Measurements from ENCODE around the gene CNIH1. TPM values are rescaled to one million over a fixed set of nuclear protein-coding genes. Genes with fewer than 3 reads are reported as not detected.
"Not testable (repeated sequence)": the region's sequence is repeated elsewhere in the genome, so short reads cannot be mapped to it uniquely, and the experiment has no call there.

Gene CNIH1
- total RNA-seq, 3 donors from 2014 or later, result 99.9 to 115 (median 101) TPM

DNA sequence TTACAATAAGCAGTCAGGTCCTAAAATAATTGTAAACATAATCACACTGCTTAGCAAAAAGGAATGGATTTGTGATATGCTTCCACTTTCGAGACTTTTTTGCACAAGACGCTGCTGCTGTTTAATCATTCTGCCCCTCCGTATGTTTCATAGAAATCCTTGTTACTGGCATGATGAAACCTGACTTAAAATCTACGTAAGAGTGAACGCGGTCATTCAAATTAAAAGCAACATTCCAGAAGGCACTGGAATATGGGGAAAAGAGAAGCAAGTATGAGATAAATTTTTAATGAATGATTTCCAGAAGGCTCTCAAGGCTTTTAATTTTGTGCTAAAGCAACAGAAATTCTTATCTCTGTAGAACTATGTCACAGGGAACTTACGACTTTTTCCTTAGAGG lies 1.1 kb downstream of the CNIH1 start:
- Histone ChIP-seq H3K36me3 (ENCODE audit: low read depth) (no peaks in the 10 kb centered on the region), H3K4me1 (ENCODE audit: low read depth) (peaks cover 14% of the 10 kb centered on the region), H3K4me3 (no peak overlapping the region), H3K9me3 (no peaks in the 10 kb centered on the region)
- intact Hi-C loops (cut with DNase I, micrococcal nuclease), result no loop called here
- ATAC-seq (no peak), DNase-seq (no peak)
- TF ChIP-seq, protein P1, sequence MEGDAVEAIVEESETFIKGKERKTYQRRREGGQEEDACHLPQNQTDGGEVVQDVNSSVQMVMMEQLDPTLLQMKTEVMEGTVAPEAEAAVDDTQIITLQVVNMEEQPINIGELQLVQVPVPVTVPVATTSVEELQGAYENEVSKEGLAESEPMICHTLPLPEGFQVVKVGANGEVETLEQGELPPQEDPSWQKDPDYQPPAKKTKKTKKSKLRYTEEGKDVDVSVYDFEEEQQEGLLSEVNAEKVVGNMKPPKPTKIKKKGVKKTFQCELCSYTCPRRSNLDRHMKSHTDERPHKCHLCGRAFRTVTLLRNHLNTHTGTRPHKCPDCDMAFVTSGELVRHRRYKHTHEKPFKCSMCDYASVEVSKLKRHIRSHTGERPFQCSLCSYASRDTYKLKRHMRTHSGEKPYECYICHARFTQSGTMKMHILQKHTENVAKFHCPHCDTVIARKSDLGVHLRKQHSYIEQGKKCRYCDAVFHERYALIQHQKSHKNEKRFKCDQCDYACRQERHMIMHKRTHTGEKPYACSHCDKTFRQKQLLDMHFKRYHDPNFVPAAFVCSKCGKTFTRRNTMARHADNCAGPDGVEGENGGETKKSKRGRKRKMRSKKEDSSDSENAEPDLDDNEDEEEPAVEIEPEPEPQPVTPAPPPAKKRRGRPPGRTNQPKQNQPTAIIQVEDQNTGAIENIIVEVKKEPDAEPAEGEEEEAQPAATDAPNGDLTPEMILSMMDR (IDR thresholded peaks at IDR 0.05), result no peak

DNA sequence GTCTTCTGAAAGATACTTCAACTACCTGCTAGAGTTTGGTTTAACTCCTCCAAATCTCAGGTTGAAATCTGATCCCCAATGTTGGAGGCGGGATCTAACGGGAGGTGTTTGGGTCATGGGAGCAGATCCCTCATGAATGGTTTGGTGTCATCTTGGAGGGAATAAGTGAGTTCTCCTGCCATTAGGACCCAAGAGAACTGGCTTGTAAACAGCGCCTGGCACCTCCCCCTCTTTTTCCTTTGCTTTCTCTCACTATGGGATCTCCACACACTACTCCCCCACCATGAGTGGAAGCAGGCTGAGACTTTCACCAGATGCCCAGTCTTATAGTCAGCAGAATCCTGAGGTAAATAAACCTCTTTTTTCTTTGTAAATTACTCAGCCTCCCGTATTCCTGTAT lies 2.5 kb downstream of the CNIH1 start:
- H3K36me3 ChIP-seq (ENCODE audit: low read depth), result no peaks in the 10 kb centered on the region
- H3K4me3 ChIP-seq, result no peak overlapping the region
- intact Hi-C loops (cut with DNase I, micrococcal nuclease), result no loop called here
- H3K9me3 ChIP-seq, result no peaks in the 10 kb centered on the region
- ATAC-seq, result no peak
- TF ChIP-seq, protein P1 (IDR thresholded peaks at IDR 0.05), result no peak
- H3K4me1 ChIP-seq (ENCODE audit: low read depth), result peaks cover 14% of the 10 kb centered on the region
- no peak for DNase-seq

DNA sequence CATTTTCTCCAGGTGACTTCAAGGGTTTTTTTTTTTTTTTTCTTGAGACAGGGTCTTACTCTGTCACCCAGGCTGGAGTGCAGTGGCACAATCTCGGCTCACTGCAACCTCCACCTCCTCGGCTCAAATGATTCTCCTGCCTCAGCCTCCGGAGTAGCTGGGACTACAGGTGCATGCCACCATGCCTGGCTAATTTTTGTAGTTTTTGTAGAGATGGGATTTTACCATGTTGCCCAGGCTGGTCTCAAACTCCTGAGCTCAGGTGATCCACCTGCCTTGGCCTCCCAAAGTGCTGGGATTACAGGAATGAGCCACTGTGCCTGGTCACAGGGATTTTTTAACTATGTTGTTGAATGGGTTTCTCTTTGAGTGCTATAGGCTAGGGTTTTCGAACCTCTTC lies 3.2 kb downstream of the CNIH1 start:
- H3K36me3 ChIP-seq (ENCODE audit: low read depth); H3K4me3 ChIP-seq; DNase-seq; H3K9me3 ChIP-seq; intact Hi-C loops (cut with DNase I, micrococcal nuclease); ATAC-seq: not testable (repeated sequence)
- H3K4me1 ChIP-seq (ENCODE audit: low read depth), result peaks cover 14% of the 10 kb centered on the region

DNA sequence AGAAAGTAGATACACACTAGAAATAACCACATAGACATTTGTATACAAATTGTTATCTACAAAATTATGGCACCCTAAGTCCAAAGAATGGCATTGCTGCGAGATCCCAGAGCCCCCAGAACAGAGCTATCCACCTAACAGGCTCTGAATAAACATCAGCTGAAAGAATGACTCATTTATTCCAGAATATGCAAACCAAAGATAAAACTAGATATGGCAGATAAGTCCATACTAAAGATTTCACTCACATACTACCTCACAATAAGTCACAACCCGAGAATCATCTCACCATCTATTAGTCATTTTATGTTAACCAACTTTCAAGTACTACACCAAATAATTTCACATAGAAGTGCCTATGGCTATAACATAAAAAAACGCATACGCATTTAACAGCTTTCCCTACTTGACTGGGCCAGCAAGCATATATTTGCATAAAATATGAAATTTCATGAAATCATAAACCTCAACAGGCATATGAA lies 5.6 kb downstream of the CNIH1 start:
- intact Hi-C loops (cut with DNase I, micrococcal nuclease), result no loop called here
- Histone ChIP-seq H3K9me3 (no peaks in the 10 kb centered on the region), H3K4me3 (no peak overlapping the region), H3K4me1 (ENCODE audit: low read depth) (peaks cover 6% of the 10 kb centered on the region), H3K36me3 (ENCODE audit: low read depth) (no peaks in the 10 kb centered on the region)
- TF ChIP-seq, protein P1 (IDR thresholded peaks at IDR 0.05), result no peak
- DNase-seq (no peak), ATAC-seq (no peak)

DNA sequence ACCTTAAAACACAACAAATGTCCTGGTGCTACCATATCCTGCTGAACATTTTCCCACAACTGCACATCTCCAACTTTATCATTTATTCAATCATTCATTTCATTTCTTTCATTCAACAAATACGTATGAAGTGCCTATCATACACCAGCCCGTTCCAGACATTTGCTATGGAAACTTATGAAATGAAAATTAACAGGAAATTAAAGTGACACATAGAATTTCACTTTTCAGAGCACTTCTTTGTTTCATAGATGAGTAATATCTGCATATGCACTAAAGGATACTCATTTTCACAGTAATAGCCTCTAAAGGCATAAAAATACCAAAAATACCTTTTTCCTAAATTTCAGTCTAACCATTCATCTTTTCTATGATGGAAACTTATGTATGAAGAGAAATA lies 12.6 kb downstream of the CNIH1 start:
- Histone ChIP-seq H3K9me3 (no peaks in the 10 kb centered on the region), H3K4me1 (ENCODE audit: low read depth) (peaks cover 12% of the 10 kb centered on the region), H3K4me3 (no peak overlapping the region), H3K36me3 (ENCODE audit: low read depth) (no peaks in the 10 kb centered on the region)
- intact Hi-C loops (cut with DNase I, micrococcal nuclease), result no loop called here
- TF ChIP-seq, protein P1 (IDR thresholded peaks at IDR 0.05), result no peak
- DNase-seq (no peak), ATAC-seq (no peak)

DNA sequence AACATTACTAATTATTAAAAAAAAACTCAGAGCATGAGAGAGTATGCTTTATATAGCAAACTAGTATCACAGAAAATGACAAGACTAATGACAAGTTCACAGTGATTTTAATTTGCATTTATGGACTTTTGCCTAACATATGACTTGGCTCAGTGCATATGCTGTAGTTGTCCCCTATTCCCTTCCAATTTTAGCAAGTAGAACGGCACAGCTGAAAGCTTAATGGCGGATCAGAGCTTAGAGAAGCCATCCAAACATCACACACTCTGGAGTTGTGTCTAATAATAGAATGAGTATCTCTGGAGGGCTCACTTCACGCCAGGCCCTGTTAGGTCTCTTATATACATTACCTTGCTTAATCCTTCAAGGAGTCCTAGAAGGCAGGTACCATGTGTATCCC lies 13.3 kb downstream of the CNIH1 start:
- no peak overlapping the region for H3K4me3 ChIP-seq
- no peaks in the 10 kb centered on the region for H3K9me3 ChIP-seq
- TF ChIP-seq, protein P1 (IDR thresholded peaks at IDR 0.05), result no peak
- no peaks in the 10 kb centered on the region for H3K36me3 ChIP-seq (ENCODE audit: low read depth)
- DNase-seq, result no peak
- peaks cover 12% of the 10 kb centered on the region for H3K4me1 ChIP-seq (ENCODE audit: low read depth)
- intact Hi-C loops (cut with DNase I, micrococcal nuclease), result no loop called here
- ATAC-seq, result no peak
